Measurements from ENCODE around the gene LEMD1.
"Not testable (repeated sequence)": the region's sequence is repeated elsewhere in the genome, so short reads cannot be mapped to it uniquely, and the experiment has no call there.

LEMD1 gene

DNA sequence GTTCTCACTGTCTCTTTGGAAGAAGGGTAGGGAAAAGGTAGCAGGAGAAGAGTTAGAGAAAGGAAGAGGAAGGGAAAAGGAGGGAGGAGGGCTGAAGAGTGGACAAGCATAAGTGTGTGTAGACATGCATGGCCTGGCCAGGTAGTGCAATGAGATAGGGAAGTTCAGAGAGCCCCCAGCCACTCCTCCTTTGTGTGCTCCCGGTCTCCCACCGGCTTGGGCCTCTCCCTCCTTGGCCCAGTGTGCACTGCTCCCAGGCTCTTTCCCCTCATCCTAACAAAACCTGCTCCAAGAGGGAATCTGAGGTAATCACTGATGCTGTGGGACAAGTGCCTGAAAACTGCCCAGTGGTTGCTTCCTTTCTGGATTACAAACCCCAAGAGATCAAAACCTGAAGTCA, 10.3 kb upstream of the LEMD1 start:
- no peak for DNase-seq (ENCODE audit: low read depth in 1 of 2, low spot score in 1 of 2)
- no peak for TF ChIP-seq JUND (IDR thresholded peaks at IDR 0.05; ENCODE audit: low read depth)
- in situ Hi-C loops (cut with HindIII; ENCODE audit: low pct_unique_long_range_greater_than_20kb, low sequenced_read_pairs): no loop called here

- peak in 1 of 2 experiments; percentile 72 for DNase-seq (ENCODE audit: low read depth in 1 of 2, low spot score in 1 of 2)
- TF ChIP-seq JUND (IDR thresholded peaks at IDR 0.05; ENCODE audit: low read depth): no peak
- in situ Hi-C loops (cut with HindIII; ENCODE audit: low pct_unique_long_range_greater_than_20kb, low sequenced_read_pairs): no loop called here
These were observed 8.9 kb upstream of the LEMD1 start for GRCh38 chr1:205430696-205431305.

DNA sequence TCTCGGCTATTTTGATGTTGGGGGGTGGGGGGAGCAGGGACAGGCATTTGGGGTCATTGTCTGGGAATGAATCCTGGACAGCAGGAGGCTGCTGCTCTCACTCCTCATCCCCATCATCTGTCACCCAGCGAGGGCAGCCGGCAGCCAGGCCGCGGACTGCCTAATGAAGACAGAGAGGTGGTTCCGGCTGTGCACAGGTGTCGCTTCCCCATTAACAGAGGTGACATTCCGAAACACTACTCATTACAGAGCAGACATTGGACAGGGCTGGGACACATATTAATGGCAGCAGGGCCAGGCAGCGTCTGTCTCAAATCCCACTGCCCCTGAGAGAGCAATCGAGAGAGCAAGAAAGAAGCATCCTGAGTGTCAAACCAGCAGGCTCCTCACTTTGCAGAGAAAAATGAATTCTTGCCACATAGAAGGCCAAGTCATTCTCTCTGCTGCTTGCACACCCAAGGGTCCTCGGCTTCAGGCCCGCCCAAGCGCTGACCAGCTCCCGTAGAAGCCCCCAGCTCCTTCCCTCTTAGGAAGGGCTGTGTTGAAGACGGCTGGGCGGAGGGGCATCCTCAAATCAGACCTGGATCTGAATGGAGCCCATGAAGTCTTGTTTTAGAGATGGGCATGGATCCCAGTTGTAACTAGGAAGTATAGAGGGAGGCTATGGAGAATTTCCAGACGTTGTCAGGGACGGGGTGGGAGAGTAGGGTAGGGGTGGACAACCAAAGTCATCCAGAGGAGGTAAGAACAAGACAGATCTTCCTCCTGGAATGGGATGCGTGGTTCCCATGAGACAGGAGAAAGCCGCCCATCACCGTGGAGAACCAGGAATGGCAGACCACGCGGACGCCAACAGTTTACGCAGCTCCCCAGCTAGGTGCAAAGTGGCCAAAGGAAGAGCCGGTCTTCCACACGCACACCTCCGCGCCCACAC, 8.2 kb upstream of the LEMD1 start:
- no peak for DNase-seq (ENCODE audit: low read depth in 1 of 2, low spot score in 1 of 2)
- in situ Hi-C loops (cut with HindIII; ENCODE audit: low pct_unique_long_range_greater_than_20kb, low sequenced_read_pairs): no loop called here

DNA sequence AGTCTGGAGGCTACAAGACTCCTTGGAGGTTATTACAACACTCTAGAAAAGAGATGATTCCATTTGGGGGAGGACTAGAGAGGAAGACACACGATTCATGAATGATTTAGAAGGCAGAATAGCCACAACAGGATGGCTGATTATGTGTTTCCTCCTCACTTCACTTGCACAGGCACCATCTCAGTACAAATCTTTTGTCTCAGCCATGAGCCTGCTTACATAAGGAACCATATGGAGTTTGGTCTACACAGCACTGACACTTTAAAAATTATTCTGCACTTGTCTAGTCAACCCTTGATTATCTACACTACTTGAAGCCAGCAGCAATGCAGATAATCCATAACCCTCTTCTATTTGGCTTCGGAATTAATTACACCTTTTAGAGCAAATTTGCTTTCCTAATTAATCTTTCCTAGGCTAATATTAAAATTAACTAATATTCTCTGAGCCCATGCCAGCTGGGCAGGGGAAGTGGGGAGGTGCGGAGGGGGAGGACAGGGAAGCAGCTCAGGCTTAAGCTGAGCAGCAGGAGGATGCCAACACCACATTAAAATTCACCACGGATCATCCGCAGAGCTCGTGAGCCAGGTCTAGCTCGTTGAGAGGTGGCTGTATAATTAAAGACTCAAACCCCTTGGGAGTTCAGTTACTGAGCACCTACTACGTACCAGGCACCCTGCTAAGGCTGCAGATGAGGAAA, 3.2 kb upstream of the LEMD1 start:
- no peak for DNase-seq (ENCODE audit: low read depth in 1 of 2, low spot score in 1 of 2)
- in situ Hi-C loops (cut with HindIII; ENCODE audit: low pct_unique_long_range_greater_than_20kb, low sequenced_read_pairs): no loop called here
- no peak for TF ChIP-seq JUND (IDR thresholded peaks at IDR 0.05; ENCODE audit: low read depth)

More for the DNA sequence above, 8.2 kb upstream of the LEMD1 start:
- TF ChIP-seq JUND (IDR thresholded peaks at IDR 0.05; ENCODE audit: low read depth): no peak

- no peak for TF ChIP-seq JUND (IDR thresholded peaks at IDR 0.05; ENCODE audit: low read depth)
- DNase-seq (ENCODE audit: low read depth in 1 of 2, low spot score in 1 of 2): no peak
- in situ Hi-C loops (cut with HindIII; ENCODE audit: low pct_unique_long_range_greater_than_20kb, low sequenced_read_pairs): no loop called here
These were observed 2.1 kb upstream of the LEMD1 start for GRCh38 chr1:205423814-205424399.

DNA sequence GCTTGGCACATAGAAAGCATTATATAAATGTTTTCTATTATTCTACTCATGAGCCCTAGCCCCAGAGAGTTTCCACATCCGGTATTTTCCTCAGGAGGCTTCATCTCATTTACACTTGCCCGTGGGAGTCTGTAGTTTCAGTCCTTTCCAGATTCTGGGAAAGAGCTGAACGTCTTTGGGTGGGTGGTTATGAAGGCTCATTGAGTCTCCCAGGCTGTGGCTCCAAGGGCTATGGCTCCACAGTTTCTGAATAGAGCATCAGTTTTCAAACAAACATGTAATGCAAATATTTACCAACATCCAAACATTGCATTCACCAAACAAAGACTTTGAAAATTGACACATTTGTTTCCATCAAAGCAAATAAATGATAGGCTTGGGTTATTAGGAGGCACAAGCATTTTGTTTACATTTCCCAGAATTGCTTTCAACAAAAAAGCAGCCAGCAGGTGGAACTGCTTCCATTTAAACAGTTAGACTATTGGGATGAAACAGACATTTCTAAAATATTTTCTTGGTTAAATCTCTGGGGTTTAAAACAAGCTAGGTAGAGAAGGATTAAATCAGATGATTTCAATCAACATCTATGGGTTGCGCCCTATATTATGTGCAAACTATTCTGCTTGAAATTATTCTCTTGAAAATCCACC, 1.3 kb upstream of the LEMD1 start:
- in situ Hi-C loops (cut with HindIII; ENCODE audit: low pct_unique_long_range_greater_than_20kb, low sequenced_read_pairs): no loop called here
- no peak for TF ChIP-seq JUND (IDR thresholded peaks at IDR 0.05; ENCODE audit: low read depth)
- peak in 1 of 2 experiments; percentile 37 for DNase-seq (ENCODE audit: low read depth in 1 of 2, low spot score in 1 of 2)

- TF ChIP-seq JUND (IDR thresholded peaks at IDR 0.05; ENCODE audit: low read depth): no peak
- DNase-seq (ENCODE audit: low read depth in 1 of 2, low spot score in 1 of 2): no peak
- in situ Hi-C loops (cut with HindIII; ENCODE audit: low pct_unique_long_range_greater_than_20kb, low sequenced_read_pairs): no loop called here
These were observed 918 bp downstream of the LEMD1 start for GRCh38 chr1:205420938-205421337.

DNA sequence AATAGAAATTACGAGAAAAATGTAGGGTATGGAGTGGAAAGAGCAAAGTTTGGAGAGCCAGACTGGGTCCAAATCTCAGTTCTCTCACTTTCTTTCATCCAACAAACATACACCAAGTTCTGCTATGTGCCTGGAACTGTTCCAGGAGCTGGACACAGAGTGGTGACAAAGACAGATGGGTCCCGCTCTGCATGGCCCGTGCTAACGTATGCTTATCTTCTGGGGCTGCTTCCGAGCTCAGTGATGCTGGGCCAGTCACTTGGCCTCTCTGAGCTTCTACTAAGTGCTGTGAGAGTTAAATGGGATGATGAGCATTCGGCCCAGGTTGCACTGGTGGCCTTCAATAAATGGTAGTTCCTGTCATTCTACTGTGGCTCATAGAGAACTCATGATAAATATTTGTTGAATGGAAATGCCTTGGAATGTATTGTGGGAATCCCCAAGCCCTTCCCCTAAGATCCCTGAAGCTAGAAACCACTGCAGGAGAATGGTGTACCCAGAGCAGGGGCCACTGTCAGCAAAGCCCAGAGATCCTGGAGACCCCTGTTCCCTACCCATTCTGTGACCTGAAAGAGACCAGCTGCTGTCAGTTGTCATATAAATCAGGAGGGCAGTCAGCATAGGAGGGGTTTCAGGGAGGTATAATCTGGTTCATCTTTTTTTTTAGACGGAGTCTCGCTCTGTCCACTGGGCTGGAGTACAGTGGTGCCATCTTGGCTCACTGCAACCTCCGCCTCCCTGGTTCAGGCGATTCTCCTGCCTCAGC, 3.8 kb downstream of the LEMD1 start:
- no peak for TF ChIP-seq JUND (IDR thresholded peaks at IDR 0.05; ENCODE audit: low read depth)
- in situ Hi-C loops (cut with HindIII; ENCODE audit: low pct_unique_long_range_greater_than_20kb, low sequenced_read_pairs): no loop called here
- DNase-seq (ENCODE audit: low read depth in 1 of 2, low spot score in 1 of 2): no peak

DNA sequence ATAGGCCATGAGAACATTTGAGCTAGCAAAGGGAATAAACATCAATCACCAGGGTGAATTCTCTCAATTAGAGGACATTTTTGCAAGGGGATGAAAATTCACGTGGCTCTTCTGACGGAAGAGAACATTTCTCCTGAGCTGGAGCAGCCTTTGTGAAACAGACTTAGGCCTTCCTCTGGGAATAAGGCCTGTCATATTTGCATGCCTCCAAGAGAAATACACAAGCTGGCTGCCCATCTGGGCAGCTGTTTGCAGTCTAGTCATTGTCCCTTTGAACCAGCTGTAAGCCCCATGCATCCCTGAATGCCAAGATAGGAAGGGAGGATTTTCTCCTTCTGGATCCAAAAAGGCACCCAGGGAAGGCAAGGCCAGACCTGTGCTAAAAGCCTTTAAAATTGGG, 5.5 kb downstream of the LEMD1 start:
- in situ Hi-C loops (cut with HindIII; ENCODE audit: low pct_unique_long_range_greater_than_20kb, low sequenced_read_pairs): no loop called here
- TF ChIP-seq JUND (IDR thresholded peaks at IDR 0.05; ENCODE audit: low read depth): no peak
- DNase-seq (ENCODE audit: low read depth in 1 of 2, low spot score in 1 of 2): no peak

DNA sequence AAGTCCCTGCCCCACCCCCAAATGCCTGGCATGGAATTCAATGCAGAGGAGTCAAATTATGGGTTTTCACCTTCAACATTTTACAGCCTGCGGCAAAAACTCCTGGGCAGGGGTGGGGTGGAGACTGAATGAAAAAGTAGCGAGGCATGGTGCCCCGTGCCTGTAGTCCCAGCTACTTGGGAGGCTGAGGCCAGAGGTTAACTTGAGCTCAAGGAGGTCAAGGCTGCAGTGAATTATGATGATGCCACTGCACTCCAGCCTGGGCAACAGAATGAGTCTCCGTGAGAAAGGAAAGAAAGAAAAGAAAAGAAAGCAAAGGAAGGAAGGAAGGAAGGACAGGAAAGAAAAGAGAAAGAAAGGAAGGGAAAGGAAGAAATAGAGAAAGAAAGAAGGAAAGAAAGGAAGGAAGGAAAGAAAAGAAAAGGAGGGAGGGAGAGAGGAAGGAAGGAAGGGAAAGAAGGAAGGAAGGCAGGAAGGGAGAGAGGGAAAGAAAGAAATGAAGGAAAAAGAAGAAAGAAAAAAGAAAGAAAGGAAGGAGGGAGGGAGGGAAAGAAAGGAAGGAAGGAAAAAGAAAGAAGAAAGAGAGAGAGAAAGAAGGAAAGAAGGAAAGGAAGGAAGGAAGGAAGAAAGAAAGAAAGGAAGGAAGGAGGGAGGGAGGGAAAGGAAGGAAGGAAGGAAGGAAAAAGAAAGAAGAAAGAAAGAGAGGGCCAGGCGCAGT, 11.1 kb downstream of the LEMD1 start:
- no peak for TF ChIP-seq JUND (IDR thresholded peaks at IDR 0.05; ENCODE audit: low read depth)
- DNase-seq (ENCODE audit: low read depth in 1 of 2, low spot score in 1 of 2): no peak
- in situ Hi-C loops (cut with HindIII; ENCODE audit: low pct_unique_long_range_greater_than_20kb, low sequenced_read_pairs): no loop called here

DNA sequence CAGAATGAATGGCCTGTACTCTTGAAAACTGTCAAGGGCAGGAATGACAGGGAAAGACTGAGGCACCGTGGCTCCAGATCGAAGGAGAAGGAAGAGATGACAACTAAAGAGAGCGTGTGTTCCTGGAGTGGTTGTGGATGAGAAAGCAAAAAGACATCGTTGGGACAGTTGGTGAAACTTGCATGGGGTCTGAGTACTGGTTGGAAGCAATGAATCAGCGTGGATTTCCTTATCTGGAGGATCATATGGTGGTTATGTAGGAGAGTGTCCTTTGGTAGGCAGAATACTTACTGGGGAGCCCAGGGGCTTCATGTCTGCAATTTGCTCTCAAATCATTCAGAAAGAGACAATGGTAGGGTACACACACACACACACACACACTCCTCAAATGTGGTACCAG, 13.9 kb downstream of the LEMD1 start:
- no peak for DNase-seq (ENCODE audit: low read depth in 1 of 2, low spot score in 1 of 2)
- in situ Hi-C loops (cut with HindIII; ENCODE audit: low pct_unique_long_range_greater_than_20kb, low sequenced_read_pairs): no loop called here
- TF ChIP-seq JUND (IDR thresholded peaks at IDR 0.05; ENCODE audit: low read depth): no peak

GRCh38 chr1:205406252-205406651, 15.6 kb downstream of the LEMD1 start:
- in situ Hi-C loops (cut with HindIII; ENCODE audit: low pct_unique_long_range_greater_than_20kb, low sequenced_read_pairs); DNase-seq (ENCODE audit: low read depth in 1 of 2, low spot score in 1 of 2): not testable (repeated sequence)

- in situ Hi-C loops (cut with HindIII; ENCODE audit: low pct_unique_long_range_greater_than_20kb, low sequenced_read_pairs): not testable (repeated sequence)
These were observed 17.4 kb downstream of the LEMD1 start for GRCh38 chr1:205404484-205404883.

More at GRCh38 chr1:205404484-205404883, 17.4 kb downstream of the LEMD1 start:
- DNase-seq (ENCODE audit: low read depth in 1 of 2, low spot score in 1 of 2): not testable (repeated sequence)
